ENCODE measurements around the gene TMEM181.

- TF ChIP-seq CTCF (IDR thresholded peaks at IDR 0.05) (no peak), TAF1 (IDR thresholded peaks at IDR 0.05; ENCODE audit: borderline replicate concordance, low read depth, low read length) (no peak), RAD21 (IDR thresholded peaks at IDR 0.05; ENCODE audit: low read length) (no peak), USF2 (IDR thresholded peaks at IDR 0.05; ENCODE audit: borderline replicate concordance, low read depth, low read length) (no peak), FOXM1 (IDR thresholded peaks at IDR 0.05; ENCODE audit: low read depth) (no peak), RCOR1 (IDR thresholded peaks at IDR 0.05; ENCODE audit: low read length) (no peak), USF1 (IDR thresholded peaks at IDR 0.05; ENCODE audit: borderline replicate concordance, low read depth) (no peak), CHD2 (IDR thresholded peaks at IDR 0.05; ENCODE audit: low read length, partially characterized antibody) (no peak)
These were observed 49.7 kb downstream of the TMEM181 start for GRCh38 chr6:158609455-158610155.
